C4-2B (cell line): Measurements from ENCODE around the gene SCFD1.

Experiments used
- H3K27ac ChIP-seq: fragments of 450-650 bp; 2 replicates; pipeline ENCODE4 v1.5.1; 2017
- ZFX ChIP-seq: fragments of 450-650 bp; IDR thresholded peaks from 2 replicates; pipeline ENCODE4 v1.6.1; 2017
- TF ChIP-seq, protein P1 (sequence below): fragments of 450-650 bp; conservative IDR thresholded peaks from 2 replicates; pipeline ENCODE4 v1.5.1; 2017; ENCODE audit warnings: mild to moderate bottlenecking

Gene SCFD1

DNA sequence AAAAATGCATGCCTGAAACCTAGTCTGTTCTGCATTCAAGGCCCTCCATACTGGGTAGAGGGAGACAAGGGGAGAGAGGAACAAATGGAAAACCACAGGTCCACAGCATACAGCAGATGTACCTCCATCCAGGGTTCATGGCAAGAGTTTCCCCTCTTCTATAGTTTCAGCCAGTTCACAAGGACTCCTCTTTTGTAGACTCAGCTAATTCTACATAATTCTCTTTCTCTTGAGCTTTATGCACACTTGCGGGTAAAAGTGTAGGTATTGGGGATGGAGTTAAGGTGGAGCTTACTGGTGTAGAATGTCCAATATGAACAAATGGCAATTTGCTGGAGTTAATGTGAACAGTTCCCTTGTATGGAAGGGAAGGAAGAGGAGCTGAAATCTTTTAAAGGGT lies 39.7 kb upstream of the SCFD1 start:
- no peak for TF ChIP-seq ZFX
- TF ChIP-seq, protein P1, sequence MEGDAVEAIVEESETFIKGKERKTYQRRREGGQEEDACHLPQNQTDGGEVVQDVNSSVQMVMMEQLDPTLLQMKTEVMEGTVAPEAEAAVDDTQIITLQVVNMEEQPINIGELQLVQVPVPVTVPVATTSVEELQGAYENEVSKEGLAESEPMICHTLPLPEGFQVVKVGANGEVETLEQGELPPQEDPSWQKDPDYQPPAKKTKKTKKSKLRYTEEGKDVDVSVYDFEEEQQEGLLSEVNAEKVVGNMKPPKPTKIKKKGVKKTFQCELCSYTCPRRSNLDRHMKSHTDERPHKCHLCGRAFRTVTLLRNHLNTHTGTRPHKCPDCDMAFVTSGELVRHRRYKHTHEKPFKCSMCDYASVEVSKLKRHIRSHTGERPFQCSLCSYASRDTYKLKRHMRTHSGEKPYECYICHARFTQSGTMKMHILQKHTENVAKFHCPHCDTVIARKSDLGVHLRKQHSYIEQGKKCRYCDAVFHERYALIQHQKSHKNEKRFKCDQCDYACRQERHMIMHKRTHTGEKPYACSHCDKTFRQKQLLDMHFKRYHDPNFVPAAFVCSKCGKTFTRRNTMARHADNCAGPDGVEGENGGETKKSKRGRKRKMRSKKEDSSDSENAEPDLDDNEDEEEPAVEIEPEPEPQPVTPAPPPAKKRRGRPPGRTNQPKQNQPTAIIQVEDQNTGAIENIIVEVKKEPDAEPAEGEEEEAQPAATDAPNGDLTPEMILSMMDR, result no peak
- no peak overlapping the region for H3K27ac ChIP-seq

DNA sequence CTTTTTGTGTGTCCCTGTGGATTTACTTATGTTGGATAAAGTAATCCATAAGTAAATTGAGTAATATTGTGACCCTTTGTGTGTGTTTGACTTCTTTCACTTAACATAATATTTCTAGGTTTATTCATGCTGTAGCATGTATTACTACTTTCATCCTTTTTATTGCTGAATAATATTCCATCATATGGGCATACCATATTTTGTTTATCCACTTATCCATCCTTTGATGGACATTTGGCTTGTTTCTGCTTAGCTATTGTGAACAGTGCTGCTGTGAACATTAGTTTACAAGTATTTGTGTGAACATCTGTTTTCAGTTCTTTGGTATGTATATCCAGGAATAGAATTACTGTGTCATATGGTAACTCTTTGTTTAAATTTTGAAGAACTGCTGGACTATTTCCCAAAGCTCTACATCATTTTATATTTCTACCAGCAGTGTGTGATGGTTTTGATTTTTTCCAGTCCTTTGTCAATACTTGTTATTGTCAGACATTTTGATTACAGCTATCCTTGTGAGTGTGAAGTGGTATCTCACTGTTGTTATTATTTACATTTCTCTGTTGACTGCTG lies 38.0 kb upstream of the SCFD1 start:
- TF ChIP-seq, protein P1, result no peak
- TF ChIP-seq ZFX, result no peak
- H3K27ac ChIP-seq, result no peak overlapping the region

DNA sequence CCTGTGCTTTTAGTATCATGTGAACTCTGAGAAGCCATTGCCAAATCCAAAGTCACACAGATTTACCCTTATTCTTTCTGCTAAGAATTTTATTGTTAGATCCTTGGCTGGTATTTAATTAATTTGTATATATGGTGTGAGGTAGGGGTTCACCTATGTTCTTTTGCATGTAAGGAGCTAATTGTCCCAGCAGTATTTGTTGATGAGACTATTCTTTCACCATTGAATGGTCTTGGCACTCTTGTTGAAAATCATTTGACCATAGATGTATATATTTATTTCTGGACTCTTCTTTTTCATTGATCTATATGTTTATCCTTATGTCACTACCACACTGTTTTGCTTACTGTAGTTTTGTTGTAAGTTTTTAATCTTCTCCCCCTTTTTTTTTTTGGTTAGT lies 36.9 kb upstream of the SCFD1 start:
- H3K27ac ChIP-seq, result no peak overlapping the region
- TF ChIP-seq, protein P1, result no peak
- no peak for TF ChIP-seq ZFX

DNA sequence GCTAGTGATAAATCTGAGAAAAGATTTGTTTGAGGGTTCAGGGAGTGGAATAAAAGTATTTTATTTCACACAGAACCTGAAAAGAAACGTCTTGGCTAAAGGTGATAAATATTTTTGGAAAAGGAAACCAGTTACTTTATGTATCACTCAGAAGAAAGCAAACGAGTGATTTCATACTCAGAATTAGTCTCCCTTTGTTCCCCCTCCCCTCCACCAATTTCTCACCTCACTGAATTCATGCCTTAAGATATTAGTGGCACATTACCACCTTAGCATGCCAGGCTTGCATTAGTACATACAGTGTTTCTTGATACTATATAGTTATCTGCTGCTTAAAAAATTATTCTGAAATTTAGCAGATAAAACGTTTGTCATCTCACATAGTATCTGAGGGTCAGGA lies 35.0 kb upstream of the SCFD1 start:
- H3K27ac ChIP-seq, result no peak overlapping the region
- no peak for TF ChIP-seq ZFX
- TF ChIP-seq, protein P1, result no peak

DNA sequence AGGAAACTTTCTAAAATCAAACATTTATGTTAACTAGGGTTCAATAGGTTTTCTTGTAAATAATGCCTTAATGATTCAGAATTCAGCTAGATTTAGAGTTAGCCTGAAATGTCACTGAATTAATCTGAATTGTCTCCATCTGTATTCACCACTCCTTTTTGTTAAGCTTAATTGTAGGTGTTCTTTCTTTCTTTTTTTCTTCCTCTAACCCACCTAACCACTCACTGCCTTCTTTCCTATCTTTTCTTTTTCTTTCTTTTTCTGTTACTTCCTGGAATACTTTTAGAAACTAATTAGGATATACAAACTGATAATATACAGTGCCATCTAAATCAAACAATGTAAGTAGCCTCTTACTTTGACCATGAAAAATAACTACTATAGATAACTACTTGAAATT lies 33.2 kb upstream of the SCFD1 start:
- H3K27ac ChIP-seq, result no peak overlapping the region
- no peak for TF ChIP-seq ZFX
- TF ChIP-seq, protein P1, result no peak

DNA sequence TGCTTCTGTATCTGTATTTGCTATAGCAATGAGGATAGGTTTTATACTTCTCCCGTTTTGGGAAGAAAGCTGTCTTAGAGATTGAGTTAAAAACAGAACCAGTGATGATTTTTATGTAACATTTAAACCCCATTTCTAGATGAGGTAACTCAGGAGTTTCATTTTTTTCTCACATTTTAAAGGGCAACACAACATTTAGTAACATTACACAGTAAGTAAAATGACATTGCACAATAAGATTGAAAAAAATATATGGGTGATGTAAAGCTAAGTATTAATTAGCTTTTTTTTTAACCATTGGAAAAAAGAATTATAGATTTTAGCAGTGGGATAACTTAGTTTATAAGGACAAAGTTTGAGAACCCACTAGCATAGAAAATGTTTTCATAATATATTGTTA lies 25.2 kb upstream of the SCFD1 start:
- H3K27ac ChIP-seq, result no peak overlapping the region
- TF ChIP-seq, protein P1, result no peak
- TF ChIP-seq ZFX, result no peak

DNA sequence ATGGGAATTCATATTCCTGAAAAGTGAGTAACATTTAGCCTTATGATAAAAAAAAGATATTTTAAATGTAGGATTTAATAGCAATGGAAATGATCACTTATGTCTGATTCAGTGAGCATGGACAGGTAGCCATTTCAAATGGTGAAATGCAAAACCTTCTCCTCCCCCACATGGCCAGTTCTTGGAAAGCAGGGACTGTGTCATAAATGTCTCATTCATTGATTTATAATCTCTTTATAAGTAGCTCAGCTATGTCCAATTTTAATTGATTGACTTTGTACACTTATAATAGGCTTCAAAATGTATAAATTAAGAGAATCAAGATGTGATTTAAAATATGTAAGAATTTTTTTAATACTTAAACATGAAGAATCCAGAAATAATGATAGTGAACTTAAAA lies 24.6 kb upstream of the SCFD1 start:
- TF ChIP-seq ZFX, result no peak
- TF ChIP-seq, protein P1, result no peak
- no peak overlapping the region for H3K27ac ChIP-seq
